Measurements from ENCODE around the gene SMC1B.
"Not testable (repeated sequence)": the region's sequence is repeated elsewhere in the genome, so short reads cannot be mapped to it uniquely, and the experiment has no call there.

SMC1B gene

DNA sequence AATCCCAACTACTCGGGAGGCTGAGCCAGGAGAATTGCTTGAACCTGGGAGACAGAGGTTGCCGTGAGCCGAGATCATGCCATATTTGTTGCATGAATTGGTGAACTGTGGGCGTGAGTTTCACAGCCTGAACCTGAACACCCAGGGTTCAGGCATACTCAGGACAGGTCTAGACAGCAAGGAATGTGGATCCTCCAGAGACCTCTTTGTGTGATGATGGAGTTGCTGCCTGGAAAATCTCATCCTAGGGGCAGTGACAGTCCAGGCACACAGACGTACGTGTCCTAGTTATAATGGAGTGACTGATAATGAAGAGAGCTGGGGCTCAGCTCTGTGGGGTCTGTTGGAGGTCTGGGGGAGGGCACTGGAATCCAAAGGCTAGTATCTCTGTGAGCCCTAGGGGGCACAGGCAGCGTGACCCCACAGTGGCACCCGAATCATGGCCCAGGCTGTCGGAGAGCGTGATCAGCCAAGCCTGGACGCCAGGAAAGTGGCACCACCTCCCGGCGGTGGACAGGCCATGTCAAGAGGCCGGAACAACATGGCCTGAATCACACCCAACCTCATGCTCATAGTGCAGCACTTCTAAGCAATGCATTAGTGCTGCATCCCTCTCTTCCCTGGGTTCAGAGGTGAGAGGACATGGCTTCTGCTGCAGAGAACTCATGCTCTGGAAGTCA is 31.8 kb upstream of the SMC1B start:
- DNase-seq = no peak

GRCh38 chr22:45444168-45444567 is 30.8 kb upstream of the SMC1B start:
- no peak for DNase-seq

- no peak for DNase-seq
These were observed 28.7 kb upstream of the SMC1B start for GRCh38 chr22:45442116-45442515.

DNA sequence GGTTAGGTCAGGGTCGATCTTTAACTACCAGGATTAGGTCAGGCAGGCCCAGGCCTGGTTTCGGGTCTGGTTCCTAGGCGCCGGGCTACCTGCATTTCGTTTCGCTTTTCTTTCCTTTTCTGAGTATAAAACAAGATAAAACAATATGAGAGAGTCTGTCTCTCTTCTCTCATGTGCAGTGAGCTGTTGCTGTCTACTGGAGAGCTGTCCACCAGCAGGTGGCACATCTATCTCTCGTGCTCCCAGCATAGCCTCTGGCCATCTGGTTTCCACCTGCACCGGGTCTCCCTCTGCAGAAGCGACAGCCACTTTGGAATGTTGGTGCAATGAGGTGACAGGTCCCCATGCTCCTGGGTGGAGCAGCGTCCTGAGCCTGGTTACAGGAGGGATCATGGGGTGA is 27.7 kb upstream of the SMC1B start:
- peak; percentile 38 for DNase-seq

- DNase-seq = not testable (repeated sequence)
These were observed 27.3 kb upstream of the SMC1B start for GRCh38 chr22:45440688-45441087.

GRCh38 chr22:45438336-45438735 is 24.9 kb upstream of the SMC1B start:
- no peak for DNase-seq

GRCh38 chr22:45436871-45437517 is 23.6 kb upstream of the SMC1B start:
- peak; percentile 54 for DNase-seq

DNA sequence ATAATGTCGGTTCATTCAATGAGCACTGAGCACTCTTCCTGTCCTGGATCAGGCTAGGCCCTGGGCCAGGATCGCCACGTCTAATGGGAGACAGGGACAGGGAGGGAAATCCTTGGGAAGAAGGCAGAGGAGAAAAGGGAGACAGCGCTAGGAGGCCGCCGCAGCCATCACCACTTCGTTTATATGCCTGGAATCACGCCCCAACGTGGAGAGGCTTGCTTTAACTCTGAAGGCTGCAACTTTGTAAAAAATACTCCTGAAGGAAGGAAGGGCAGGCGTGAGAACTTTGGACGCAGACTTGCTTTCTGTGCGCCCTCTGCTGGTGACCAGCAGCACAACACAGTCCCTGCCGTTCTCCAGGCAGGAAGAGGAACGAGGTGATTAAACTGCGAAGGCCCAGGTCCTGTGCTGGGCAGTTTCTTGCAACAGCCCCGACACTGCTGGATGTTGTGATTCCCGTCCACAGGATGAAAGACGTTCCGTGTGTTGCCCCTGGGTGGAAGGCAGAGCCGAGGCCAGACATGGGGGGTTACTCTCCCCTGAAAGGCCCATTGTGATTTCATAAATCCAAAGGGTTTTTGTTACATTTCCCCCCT is 22.2 kb upstream of the SMC1B start:
- DNase-seq = peak; percentile 84

DNA sequence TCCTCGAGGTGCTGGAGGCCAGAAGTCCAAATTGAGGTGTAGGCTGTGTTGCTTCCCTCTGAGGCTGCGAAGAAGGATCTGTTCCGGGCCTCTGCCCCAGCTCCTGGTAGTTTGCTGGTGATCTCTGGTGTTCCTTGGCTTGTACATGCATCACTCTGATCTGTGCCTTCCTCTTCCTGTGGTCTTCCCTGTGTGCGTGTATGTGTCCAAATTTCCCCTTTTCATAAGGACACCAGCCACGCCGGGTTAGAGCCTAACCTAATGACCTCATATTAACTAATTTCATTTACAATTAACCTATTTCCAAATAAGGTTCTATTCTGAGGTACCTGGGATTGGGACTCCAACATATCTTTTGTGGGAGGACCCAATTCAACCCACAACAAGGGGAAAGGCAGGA is 21.6 kb upstream of the SMC1B start:
- no peak for DNase-seq

GRCh38 chr22:45430871-45431270 is 17.5 kb upstream of the SMC1B start:
- DNase-seq = no peak

- DNase-seq = no peak
These were observed 16.8 kb upstream of the SMC1B start for GRCh38 chr22:45429981-45430775.

DNA sequence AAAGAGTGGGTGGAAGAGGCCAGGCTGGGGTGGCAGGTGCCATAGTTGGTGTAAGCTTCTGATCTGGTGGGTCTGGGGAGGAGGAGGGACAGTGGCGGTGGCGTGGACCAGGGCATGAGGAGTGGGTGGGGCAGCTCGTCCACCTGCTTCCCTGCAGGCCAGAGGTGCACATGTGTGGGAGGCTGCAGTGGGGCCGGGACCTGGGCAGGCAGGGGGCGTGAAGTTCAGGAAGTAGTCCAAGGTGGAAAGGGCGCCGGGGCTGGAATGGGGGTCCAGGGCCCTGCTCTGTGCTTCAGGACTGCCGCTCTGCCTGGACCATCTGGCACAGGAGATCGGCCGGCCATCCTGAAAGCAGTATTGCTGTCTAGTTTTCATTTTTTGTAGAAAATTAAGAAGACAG is 16.0 kb upstream of the SMC1B start:
- peak; percentile 5 for DNase-seq

DNA sequence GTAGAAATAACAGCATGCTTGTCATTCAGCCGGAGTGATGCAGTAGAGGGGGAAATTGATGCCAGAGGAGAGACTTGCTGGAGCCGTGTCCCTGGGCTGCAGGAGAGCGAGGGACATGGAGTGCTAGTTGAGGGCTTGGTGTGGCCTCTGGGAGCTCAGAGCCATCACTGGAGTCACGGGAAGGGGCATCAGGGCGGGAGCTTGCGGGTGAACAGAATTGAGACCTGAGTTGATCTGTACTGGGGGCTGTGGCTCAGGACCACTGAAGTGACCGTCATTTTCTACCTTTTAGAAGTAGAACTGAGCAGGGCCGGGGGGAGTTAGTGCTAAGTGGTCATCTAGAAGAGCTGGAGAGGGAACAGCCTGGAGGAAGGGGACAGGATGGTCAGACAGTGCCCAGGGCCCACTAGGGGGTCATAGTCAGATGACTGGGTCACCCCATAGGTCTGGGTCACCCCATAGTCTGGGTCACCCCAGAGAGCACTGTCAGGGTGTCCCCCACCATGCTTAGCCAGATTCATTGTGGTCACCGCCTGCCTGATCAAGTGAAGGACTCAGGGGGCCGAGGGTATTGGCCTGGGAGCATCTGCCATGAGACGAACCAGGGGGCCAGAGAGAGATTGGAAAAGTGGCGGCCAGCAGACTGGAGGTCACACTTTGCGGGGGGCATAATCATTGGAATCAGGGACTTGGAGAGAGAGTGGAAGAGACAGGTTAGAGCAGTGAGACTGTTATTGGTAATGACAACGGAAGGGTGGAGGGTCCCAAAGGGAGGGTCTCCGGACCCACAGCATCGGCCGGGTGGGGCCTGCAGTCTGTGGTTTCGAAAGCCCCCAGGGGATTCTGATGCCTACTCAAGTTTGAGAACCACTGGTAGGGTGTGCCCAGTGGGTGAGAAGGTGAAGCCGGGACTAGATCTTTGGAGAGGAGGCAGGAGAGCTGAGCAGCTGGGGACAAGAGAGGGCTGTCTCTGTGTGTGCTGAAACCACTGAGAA is 15.3 kb upstream of the SMC1B start:
- peak; percentile 13 for DNase-seq

DNA sequence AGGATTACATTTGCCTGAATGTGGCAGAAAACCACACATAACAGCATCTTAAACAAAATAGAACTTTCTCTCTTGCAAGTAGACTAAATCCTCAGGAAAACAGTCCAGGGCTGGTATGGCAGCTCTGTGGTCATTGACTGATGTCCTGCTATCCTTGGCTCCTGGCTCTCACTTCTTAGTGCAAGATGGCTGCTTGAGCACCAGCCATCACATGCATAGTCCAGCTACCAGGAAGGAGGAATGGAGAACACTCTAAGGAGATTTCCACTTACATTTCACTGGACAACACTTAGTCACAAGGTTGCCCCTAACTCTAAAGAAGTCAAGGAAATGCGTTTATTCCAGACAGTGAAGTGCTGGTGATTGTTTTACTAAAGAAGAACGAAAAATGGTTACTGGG is 13.7 kb upstream of the SMC1B start:
- DNase-seq = no peak

DNA sequence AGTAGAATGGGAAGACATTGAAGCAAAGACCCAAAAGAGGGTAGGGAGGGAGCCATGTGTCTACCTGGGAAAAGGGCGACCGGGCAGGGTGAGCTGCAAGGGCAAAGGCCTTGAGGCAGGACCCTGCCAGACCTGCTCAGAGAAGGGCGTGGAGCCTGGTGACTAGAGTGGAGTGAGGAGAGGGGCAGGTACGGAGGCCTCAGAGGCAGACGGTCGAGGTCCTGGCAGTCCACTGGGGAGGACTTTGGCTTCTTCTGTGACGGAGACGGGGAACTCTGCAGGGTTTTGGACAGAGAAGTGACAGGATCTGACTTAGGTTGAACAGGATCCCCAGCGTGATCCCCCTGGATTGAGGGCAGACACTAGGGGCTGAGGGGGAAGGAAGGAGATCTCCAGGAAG is 13.0 kb upstream of the SMC1B start:
- no peak for DNase-seq

DNA sequence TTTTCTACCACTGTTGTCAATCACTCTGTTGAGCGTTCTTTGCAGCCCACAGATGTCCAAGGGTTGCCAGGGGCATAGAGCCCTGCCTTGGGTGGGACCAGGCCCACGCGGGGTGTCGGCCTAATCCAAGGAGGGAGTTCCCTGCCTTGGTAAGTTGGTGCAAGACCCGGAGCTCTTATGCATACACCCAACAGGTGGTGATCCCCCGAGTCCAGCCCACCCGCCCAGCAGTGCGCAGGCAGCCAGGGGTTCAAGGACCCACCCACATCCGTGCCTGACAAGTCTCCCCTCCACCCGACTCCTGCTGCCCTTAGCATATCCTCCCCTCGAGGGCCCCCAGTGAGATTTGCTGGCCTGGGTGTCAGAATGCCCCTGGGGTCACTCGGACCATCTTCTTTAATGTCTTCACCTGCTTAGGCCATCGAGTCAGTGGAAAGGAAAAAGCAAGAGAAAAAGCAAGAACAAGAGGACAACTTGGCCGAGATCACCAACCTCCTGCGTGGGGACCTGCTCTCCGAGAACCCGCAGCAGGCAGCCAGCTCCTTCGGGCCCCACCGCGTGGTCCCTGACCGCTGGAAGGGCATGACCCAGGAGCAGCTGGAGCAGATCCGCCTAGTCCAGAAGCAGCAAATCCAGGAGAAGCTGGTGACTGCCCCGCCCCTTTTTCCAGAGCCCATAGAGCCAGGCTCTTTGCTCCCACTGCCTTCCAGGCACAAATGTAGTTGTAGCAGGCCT is 12.3 kb upstream of the SMC1B start:
- DNase-seq = peak; percentile 9

DNA sequence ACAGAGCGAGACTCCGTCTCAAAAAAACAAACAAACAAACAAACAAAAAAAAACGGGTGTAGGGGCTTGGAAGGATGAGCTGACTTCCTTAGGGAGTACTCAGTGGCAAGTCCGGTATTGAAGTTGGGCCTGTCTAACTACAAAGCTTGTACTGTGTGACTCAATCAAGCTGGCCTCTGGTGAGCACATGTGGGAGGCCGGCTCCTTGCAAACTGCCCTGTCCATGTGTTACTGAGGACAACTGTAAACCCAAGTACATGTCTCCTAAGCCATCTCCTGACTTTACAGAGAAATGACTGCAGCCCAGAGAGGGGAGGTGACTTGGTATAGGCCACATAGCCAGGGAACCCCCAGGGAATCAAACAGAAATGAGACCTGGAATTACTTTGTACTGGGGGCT is 11.7 kb upstream of the SMC1B start:
- DNase-seq = no peak

- peak; percentile 11 for DNase-seq
These were observed 10.9 kb upstream of the SMC1B start for GRCh38 chr22:45424241-45424731.

- DNase-seq = no peak
These were observed 10.1 kb upstream of the SMC1B start for GRCh38 chr22:45423524-45423923.

- DNase-seq = no peak
These were observed 9.0 kb upstream of the SMC1B start for GRCh38 chr22:45422237-45422983.
